Nephron progenitor cell (in vitro differentiated cells): ENCODE measurements around the gene KCND3.

Experiments
- DNase-seq: peaks from one replicate; pipeline ENCODE4 v3.0.0; 2021
- H3K27ac Mint-ChIP-seq: 2 replicates; pipeline ENCODE4 v1.8.0; 2021; ENCODE audit warnings: mild to moderate bottlenecking, moderate library complexity, mixed read lengths
- H3K27me3 Mint-ChIP-seq: 2 replicates; pipeline ENCODE4 v1.8.0; 2021; ENCODE audit warnings: mild to moderate bottlenecking, low read depth, mixed read lengths; ENCODE audit not compliant: poor library complexity
- H3K36me3 Mint-ChIP-seq: 2 replicates; pipeline ENCODE4 v1.8.0; 2021; ENCODE audit warnings: low read depth, mixed read lengths
- H3K4me1 Mint-ChIP-seq: 2 replicates; pipeline ENCODE4 v1.8.0; 2021; ENCODE audit warnings: mixed read lengths
- H3K4me3 Mint-ChIP-seq: 2 replicates; pipeline ENCODE4 v1.8.0; 2021; ENCODE audit warnings: mild to moderate bottlenecking, moderate library complexity, mixed read lengths
- H3K9me3 Mint-ChIP-seq: 2 replicates; pipeline ENCODE4 v1.8.0; 2021; ENCODE audit warnings: mild to moderate bottlenecking, moderate library complexity, mixed read lengths
- CTCF ChIP-seq: fragments of 200-600 bp; sonication (generic); IDR thresholded peaks from 2 replicates; pipeline ENCODE4 v1.5.0; 2021; ENCODE audit warnings: antibody characterized with exemption

Gene KCND3

DNA sequence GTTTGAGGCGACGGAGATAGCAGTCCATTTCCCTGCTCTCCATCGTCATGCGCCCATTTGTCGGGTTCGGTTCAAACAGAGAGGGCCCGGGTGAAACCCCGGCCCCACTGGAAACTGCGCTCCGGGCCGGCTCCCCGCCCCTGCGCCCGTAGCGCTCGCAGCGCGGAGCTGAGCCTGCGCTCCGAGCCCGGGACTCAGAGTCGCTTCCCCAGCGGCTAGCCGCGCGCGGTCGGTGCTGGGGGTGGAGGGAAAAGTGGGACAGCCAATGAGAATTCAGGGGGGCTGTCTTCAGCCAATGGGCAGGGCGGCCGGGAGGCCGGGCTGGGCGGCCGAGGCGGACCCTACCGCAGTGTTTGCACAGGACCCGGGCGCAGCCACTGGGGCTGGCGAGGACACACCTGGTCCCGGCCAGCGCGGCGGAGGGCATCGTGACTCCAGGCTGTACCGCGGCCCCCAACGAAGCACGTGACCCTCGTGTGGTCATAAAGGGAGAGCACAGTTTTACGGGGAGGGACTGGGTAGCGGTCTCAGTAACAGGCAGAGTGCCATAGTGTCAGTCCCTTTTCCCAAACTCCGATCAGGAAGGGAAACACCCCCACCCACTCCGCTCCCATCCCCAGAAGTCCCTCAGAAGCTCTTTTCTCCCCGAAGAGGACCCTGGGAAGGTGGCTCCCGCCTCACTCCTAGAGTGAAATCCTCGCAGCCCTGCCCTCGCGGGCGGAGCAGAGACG, 250.1 kb downstream of the KCND3 start, which contains the start of gene INKA2:
Gene INKA2 (minus strand): TSS at position 202 of the 731 bp plus-strand sequence. CDS start 153 bp downstream, at position 49.
- Mint-ChIP-seq H3K36me3 (no peaks in the 10 kb centered on the region), H3K9me3 (no peaks in the 10 kb centered on the region), H3K27me3 (peaks cover 41% of the 10 kb centered on the region), H3K27ac (peak within 1 kb of the TSS; percentile 92), H3K4me3 (peak within 1 kb of the TSS; percentile 89), H3K4me1 (peaks cover 11% of the 10 kb centered on the region)
- no peak for TF ChIP-seq CTCF
- peak; percentile 86 for DNase-seq

DNA sequence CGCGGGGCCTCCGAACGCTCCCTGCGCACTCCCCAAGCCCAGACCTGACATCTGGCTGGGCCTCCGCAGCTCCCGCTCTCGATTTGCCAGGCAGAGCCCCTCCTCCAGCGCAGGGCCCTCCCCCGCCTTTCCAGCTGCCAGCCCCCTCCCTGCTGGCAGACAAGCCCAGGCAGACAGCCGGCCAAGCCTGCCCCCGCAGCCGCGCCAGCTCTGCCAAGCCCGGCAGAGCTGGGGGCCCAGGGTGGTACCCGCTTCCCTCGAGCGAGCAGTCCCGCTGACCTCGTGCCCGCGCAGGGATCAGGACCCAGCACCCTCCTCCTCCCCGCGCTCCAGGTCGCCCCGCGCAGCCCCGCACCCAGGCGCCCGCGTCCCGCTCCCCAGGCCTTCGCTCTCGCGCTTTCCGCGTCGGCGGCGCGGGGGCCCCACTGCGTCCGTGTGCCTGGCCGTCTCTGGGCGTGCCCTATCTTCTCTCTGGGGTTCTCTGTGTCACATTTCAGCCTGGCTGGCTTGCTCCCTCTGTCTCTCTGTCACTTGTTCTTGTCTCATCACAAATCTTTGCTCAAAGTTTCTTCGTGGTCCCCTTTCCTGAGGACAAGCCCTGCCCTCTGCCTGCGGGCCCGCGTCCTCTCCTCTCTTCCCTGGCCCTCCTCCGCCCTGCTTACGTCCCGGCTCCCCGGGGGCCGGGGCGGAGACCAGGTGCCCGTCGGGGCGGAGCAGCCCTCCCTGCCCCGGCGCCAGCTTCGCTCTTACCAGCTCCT, 250.9 kb downstream of the KCND3 start:
- Mint-ChIP-seq H3K9me3 (no peaks in the 10 kb centered on the region), H3K4me1 (peaks cover 11% of the 10 kb centered on the region), H3K27ac (peak overlapping the region; percentile 92), H3K36me3 (no peaks in the 10 kb centered on the region), H3K27me3 (peaks cover 35% of the 10 kb centered on the region), H3K4me3 (peak overlapping the region; percentile 89)
- peak; percentile 69 for DNase-seq
- no peak for TF ChIP-seq CTCF

DNA sequence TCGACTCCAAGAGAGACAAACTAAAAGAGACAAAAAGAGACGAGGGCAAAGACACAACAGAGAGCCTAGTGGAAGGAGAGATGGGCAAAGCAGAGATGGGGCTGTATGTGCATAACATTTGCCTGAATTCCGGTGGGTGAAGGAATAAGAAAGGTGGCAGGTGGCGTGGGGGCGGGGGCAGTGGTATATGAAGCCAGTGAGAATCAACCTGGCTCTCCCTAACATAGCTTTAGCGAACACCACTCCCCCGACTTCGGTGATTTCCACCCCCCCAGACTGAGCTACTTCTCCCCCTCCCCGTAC, 251.4 kb downstream of the KCND3 start:
- Mint-ChIP-seq H3K4me3 (peak overlapping the region; percentile 82), H3K27me3 (peaks cover 30% of the 10 kb centered on the region), H3K27ac (peak overlapping the region; percentile 8), H3K4me1 (peaks cover 11% of the 10 kb centered on the region), H3K9me3 (no peaks in the 10 kb centered on the region), H3K36me3 (no peaks in the 10 kb centered on the region)
- DNase-seq: no peak
- TF ChIP-seq CTCF: no peak

DNA sequence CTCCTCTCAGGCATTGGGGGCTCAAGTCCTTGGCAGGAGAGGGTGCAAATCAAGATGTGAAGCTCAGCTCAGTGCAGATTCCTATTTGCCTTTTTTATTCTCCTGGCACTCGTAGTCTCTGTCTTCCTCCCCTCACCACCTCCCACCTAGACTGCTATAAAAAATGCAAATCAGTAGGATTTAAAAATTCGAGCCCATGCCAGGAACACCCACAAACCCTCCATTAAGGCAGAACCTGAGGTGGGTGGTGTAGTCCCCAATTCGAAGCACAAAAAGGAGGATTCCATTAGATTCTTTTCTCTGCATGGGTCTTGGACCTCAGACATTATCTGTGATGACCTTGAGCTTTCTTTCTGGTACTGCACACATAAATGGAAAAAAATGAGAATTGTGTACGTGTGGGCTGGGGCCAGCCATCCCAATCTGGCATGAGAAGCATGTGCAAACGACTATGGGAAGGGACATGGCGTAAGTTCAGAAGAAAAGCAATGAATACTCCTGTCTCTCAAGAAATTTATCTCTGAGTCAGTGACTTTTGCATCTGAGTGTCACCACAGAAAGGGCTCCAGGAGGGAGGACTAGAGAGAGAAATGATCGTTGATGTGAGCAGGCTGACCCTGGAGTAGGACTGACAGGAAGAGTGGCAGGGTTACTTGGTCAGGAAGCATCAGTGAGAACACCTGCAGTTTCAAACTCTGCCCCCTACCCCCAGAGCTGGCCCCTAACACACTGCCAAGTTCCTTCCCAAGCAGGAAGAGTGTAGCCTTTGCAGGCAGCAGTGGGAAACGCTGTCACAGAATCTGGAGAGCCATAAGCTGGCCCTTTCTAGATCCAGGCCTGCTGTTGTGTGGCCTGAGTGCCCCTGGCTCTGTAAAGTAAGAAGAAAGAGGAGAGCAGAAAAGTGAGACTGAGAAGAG, 252.0 kb downstream of the KCND3 start:
- no peaks in the 10 kb centered on the region for H3K36me3 Mint-ChIP-seq
- peaks cover 11% of the 10 kb centered on the region for H3K4me1 Mint-ChIP-seq
- peak overlapping the region; percentile 8 for H3K27ac Mint-ChIP-seq
- H3K9me3 Mint-ChIP-seq: no peaks in the 10 kb centered on the region
- DNase-seq: no peak
- H3K4me3 Mint-ChIP-seq: peak overlapping the region; percentile 82
- peaks cover 26% of the 10 kb centered on the region for H3K27me3 Mint-ChIP-seq
- TF ChIP-seq CTCF: no peak

- Mint-ChIP-seq H3K27ac (no peak overlapping the region), H3K36me3 (no peaks in the 10 kb centered on the region), H3K4me3 (peak overlapping the region; percentile 82), H3K27me3 (peaks cover 22% of the 10 kb centered on the region), H3K4me1 (peaks cover 11% of the 10 kb centered on the region), H3K9me3 (no peaks in the 10 kb centered on the region)
- TF ChIP-seq CTCF: no peak
- no peak for DNase-seq
These were observed 252.8 kb downstream of the KCND3 start for GRCh38 chr1:111736548-111737215.
